Hepatocyte (in vitro differentiated cells): ENCODE measurements around the gene ARVCF. TPM values are rescaled to one million over a fixed set of nuclear protein-coding genes. Genes with fewer than 3 reads are reported as not detected.

Experiments used
- DNase-seq: peaks from one replicate; pipeline ENCODE4 v3.0.0-alpha.2; 2016; ENCODE audit warnings: low spot score
- H2AFZ ChIP-seq: fragments of 200-600 bp; sonication (generic); 2 replicates; pipeline ENCODE4 v1.6.0; 2016; ENCODE audit warnings: antibody characterized with exemption, mild to moderate bottlenecking
- H3K27ac ChIP-seq: fragments of 200-600 bp; sonication (generic); 2 replicates; pipeline ENCODE4 v1.5.1; 2016; ENCODE audit warnings: mild to moderate bottlenecking
- H3K27me3 ChIP-seq: fragments of 200-600 bp; sonication (generic); 2 replicates; pipeline ENCODE4 v1.6.1; 2016
- H3K36me3 ChIP-seq: fragments of 200-600 bp; sonication (generic); replicated peaks from 2 replicates; pipeline ENCODE4 v1.5.1; 2016; ENCODE audit warnings: low read depth; ENCODE audit not compliant: insufficient read depth
- H3K4me1 ChIP-seq: fragments of 200-600 bp; sonication (generic); 2 replicates; pipeline ENCODE4 v1.5.1; 2016; ENCODE audit warnings: mild to moderate bottlenecking, moderate library complexity; ENCODE audit not compliant: insufficient read depth
- H3K4me2 ChIP-seq: fragments of 200-600 bp; sonication (generic); 2 replicates; pipeline ENCODE4 v1.6.0; 2016
- H3K4me3 ChIP-seq: fragments of 200-600 bp; sonication (generic); 2 replicates; pipeline ENCODE4 v1.5.1; 2016; ENCODE audit warnings: mild to moderate bottlenecking
- H3K79me2 ChIP-seq: fragments of 200-600 bp; sonication (generic); 2 replicates; pipeline ENCODE4 v1.6.0; 2017; ENCODE audit warnings: mild to moderate bottlenecking
- H3K9me2 ChIP-seq: fragments of 200-600 bp; sonication (generic); replicated peaks from 2 replicates; pipeline ENCODE4 v1.6.0; 2017; ENCODE audit warnings: mild to moderate bottlenecking; ENCODE audit not compliant: insufficient read depth
- H3K9me3 ChIP-seq: fragments of 200-600 bp; sonication (generic); 2 replicates; pipeline ENCODE4 v1.5.1; 2016; ENCODE audit warnings: low read depth, mild to moderate bottlenecking
- H4K20me1 ChIP-seq: fragments of 200-600 bp; sonication (generic); 2 replicates; pipeline ENCODE4 v1.6.0; 2016; ENCODE audit warnings: mild to moderate bottlenecking; ENCODE audit not compliant: insufficient read depth, poor library complexity, severe bottlenecking
- EZH2 ChIP-seq: fragments of 200-600 bp; sonication (generic); IDR thresholded peaks from 2 replicates; pipeline ENCODE4 v1.6.1; 2016; ENCODE audit warnings: antibody characterized with exemption, mild to moderate bottlenecking, borderline replicate concordance
- EZH2phosphoT487 ChIP-seq: fragments of 200-600 bp; sonication (generic); IDR thresholded peaks from one replicate; pipeline ENCODE4 v1.6.1; 2018; ENCODE audit warnings: antibody characterized with exemption, mild to moderate bottlenecking, low read depth, moderate library complexity; ENCODE audit not compliant: unreplicated experiment, severe bottlenecking
- WGBS: methylation state at CpG from one replicate; pipeline ENCODE4 v1.1.6; 2016; ENCODE audit warnings: low lambda C conversion rate; ENCODE audit errors: missing lambda C conversion rate; 5-methylcytosine and 5-hydroxymethylcytosine counted together
- polyA plus RNA-seq: library from polyadenylated mRNA; unstranded; fragments of >200 nt; fragmentation: Nextera tagmentation; extraction: Ambion mirVana; gene quantifications from 2 replicates; pipeline ENCODE4 v1.2.1, GENCODE V29; 2016
- total RNA-seq: library from RNA; depleted of rRNA; stranded (reverse); fragments of >200 nt; gene quantifications from 2 replicates; pipeline ENCODE4 v1.2.3, GENCODE V29; 2014
- TF ChIP-seq, protein P1 (sequence below): fragments of 200-600 bp; sonication (generic); IDR thresholded peaks from 2 replicates; pipeline ENCODE4 v1.5.1; 2016; ENCODE audit warnings: antibody characterized with exemption, mild to moderate bottlenecking; ENCODE audit not compliant: poor library complexity

ARVCF gene
- total and polyA plus RNA-seq, 2 experiments from 2014 or later, result 23.8 to 32.5 TPM

GRCh38 chr22:19989725-19990067 lies 26.9 kb downstream of the ARVCF start:
- 72% methylated on average over 3 of the region's 3 CpGs for WGBS
- Histone ChIP-seq H3K9me3 (no peaks in the 10 kb centered on the region), H3K36me3 (no peaks in the 10 kb centered on the region), H3K4me3 (no peak overlapping the region), H3K79me2 (peaks cover 11% of the 10 kb centered on the region), H3K27ac (no peak overlapping the region), H4K20me1 (peaks cover 9% of the 10 kb centered on the region), H3K4me1 (peaks cover 1% of the 10 kb centered on the region), H3K4me2 (no peak overlapping the region), H2AFZ (no peak overlapping the region), H3K9me2 (no peaks in the 10 kb centered on the region), H3K27me3 (no peaks in the 10 kb centered on the region)
- TF ChIP-seq EZH2 (no peak), EZH2phosphoT487 (no peak)
- TF ChIP-seq, protein P1, sequence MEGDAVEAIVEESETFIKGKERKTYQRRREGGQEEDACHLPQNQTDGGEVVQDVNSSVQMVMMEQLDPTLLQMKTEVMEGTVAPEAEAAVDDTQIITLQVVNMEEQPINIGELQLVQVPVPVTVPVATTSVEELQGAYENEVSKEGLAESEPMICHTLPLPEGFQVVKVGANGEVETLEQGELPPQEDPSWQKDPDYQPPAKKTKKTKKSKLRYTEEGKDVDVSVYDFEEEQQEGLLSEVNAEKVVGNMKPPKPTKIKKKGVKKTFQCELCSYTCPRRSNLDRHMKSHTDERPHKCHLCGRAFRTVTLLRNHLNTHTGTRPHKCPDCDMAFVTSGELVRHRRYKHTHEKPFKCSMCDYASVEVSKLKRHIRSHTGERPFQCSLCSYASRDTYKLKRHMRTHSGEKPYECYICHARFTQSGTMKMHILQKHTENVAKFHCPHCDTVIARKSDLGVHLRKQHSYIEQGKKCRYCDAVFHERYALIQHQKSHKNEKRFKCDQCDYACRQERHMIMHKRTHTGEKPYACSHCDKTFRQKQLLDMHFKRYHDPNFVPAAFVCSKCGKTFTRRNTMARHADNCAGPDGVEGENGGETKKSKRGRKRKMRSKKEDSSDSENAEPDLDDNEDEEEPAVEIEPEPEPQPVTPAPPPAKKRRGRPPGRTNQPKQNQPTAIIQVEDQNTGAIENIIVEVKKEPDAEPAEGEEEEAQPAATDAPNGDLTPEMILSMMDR, result no peak
- no peak for DNase-seq

- no peaks in the 10 kb centered on the region for H3K9me3 ChIP-seq
- no peak overlapping the region for H3K4me2 ChIP-seq
- no peak overlapping the region for H3K4me3 ChIP-seq
- no peaks in the 10 kb centered on the region for H3K9me2 ChIP-seq
- WGBS, result 90% methylated on average over 16 of the region's 18 CpGs
- H3K27me3 ChIP-seq, result no peaks in the 10 kb centered on the region
- H3K27ac ChIP-seq, result no peak overlapping the region
- peaks cover 13% of the 10 kb centered on the region for H3K79me2 ChIP-seq
- H3K36me3 ChIP-seq, result no peaks in the 10 kb centered on the region
- peaks cover 7% of the 10 kb centered on the region for H3K4me1 ChIP-seq
- TF ChIP-seq EZH2 (no peak), EZH2phosphoT487 (no peak)
- TF ChIP-seq, protein P1, result no peak
- no peak for DNase-seq
- no peak overlapping the region for H2AFZ ChIP-seq
- peaks cover 9% of the 10 kb centered on the region for H4K20me1 ChIP-seq
Observed at GRCh38 chr22:19988965-19989724, 27.5 kb downstream of the ARVCF start.

DNA sequence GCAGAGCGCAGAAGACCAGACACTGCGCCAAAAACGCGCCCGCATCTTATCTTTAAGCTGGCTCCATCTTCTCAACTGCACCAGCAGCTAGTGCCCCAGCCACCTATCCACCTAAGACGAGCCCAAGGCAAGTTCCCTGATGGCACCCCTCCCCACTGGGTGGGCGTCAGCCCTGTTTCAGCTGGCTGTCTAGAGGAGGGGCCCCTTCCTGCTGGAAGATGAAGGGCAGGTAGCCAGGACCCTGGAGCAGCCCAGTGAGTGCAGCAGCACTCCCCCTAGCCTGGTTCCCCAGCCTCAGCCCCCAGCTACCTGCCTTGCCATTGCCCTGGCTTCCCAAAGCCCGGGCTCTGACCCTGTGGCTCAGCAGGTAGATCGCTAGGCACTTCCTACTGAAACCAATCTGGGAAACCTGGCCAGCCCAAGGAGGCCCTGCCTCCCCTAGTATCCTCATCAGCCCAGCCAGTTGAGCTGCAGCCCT lies 28.3 kb downstream of the ARVCF start:
- Histone ChIP-seq H3K27ac (no peak overlapping the region), H3K9me2 (no peaks in the 10 kb centered on the region), H3K9me3 (no peaks in the 10 kb centered on the region), H3K4me1 (peaks cover 12% of the 10 kb centered on the region), H3K27me3 (no peaks in the 10 kb centered on the region), H3K4me2 (no peak overlapping the region), H4K20me1 (peaks cover 9% of the 10 kb centered on the region), H3K79me2 (peaks cover 13% of the 10 kb centered on the region), H3K36me3 (no peaks in the 10 kb centered on the region), H2AFZ (no peak overlapping the region), H3K4me3 (no peak overlapping the region)
- TF ChIP-seq EZH2phosphoT487 (no peak), EZH2 (no peak)
- TF ChIP-seq, protein P1, result no peak
- no peak for DNase-seq
- WGBS, result 91% methylated on average over 9 of the region's 9 CpGs
